Muscle of leg (tissue), 11 donors: ENCODE results near the gene SLCO2B1. TPM values are rescaled to one million over a fixed set of nuclear protein-coding genes. Genes with fewer than 3 reads are reported as not detected.

Source experiments
- DNase-seq: peaks from one replicate; pipeline ENCODE4 v3.0.0; 2013
- H3K27ac ChIP-seq: one replicate; pipeline ENCODE4 v1.5.1; 2013; ENCODE audit warnings: mild to moderate bottlenecking, low read length, control low read depth
- H3K27me3 ChIP-seq: one replicate; pipeline ENCODE4 v1.6.1; 2013; ENCODE audit warnings: low read length; ENCODE audit not compliant: control insufficient read depth, insufficient read depth
- H3K36me3 ChIP-seq: one replicate; pipeline ENCODE4 v1.6.1; 2013; ENCODE audit warnings: low read length; ENCODE audit not compliant: control insufficient read depth, insufficient read depth
- H3K4me1 ChIP-seq: one replicate; pipeline ENCODE4 v1.6.1; 2013; ENCODE audit warnings: low read length; ENCODE audit not compliant: control insufficient read depth, insufficient read depth
- H3K4me3 ChIP-seq: one replicate; pipeline ENCODE4 v1.5.1; 2013; ENCODE audit warnings: low read length, control low read depth
- H3K9me3 ChIP-seq: replicated peaks from 2 replicates; pipeline ENCODE4 v1.6.1; 2013; ENCODE audit warnings: low read depth, low read length; ENCODE audit not compliant: control insufficient read depth
- WGBS: methylation state at CpG from one replicate; pipeline ENCODE4 v1.1.5; 2013; ENCODE audit warnings: missing lambda C conversion rate; ENCODE audit not compliant: insufficient coverage; 5-methylcytosine and 5-hydroxymethylcytosine counted together
- polyA plus RNA-seq, 8 donors: library from polyadenylated mRNA; unstranded; fragments of 120-200 nt; gene quantifications; one replicate each; pipeline versions ENCODE4 v1.2.1 to v1.2.3, GENCODE V29; 2013; ENCODE audit warnings: inconsistent platforms in 1 of 8, low replicate concordance in 1 of 8; ENCODE audit not compliant: insufficient read length in 8 of 8, insufficient read depth in 1 of 8
- total RNA-seq: library from RNA; stranded (reverse); fragments of 120-200 nt; gene quantifications from one replicate; pipeline ENCODE4 v1.2.4, GENCODE V29; 2013

Gene SLCO2B1
- total and polyA plus RNA-seq, 9 donors, result 8.2 to 19.3 (median 12.7) TPM

GRCh38 chr11:75236062-75236461 lies 85.2 kb downstream of the SLCO2B1 start:
- H3K4me1 ChIP-seq, result peaks cover 4% of the 10 kb centered on the region
- WGBS, result 29% methylated on average over 2 of the region's 8 CpGs
- H3K27me3 ChIP-seq, result peaks cover 32% of the 10 kb centered on the region
- no peaks in the 10 kb centered on the region for H3K9me3 ChIP-seq
- DNase-seq, result no peak
- no peak overlapping the region for H3K27ac ChIP-seq
- H3K36me3 ChIP-seq, result no peaks in the 10 kb centered on the region
- H3K4me3 ChIP-seq, result no peak overlapping the region

GRCh38 chr11:75237050-75237449 lies 86.1 kb downstream of the SLCO2B1 start:
- H3K27me3 ChIP-seq, result peaks cover 35% of the 10 kb centered on the region
- H3K4me1 ChIP-seq, result peaks cover 5% of the 10 kb centered on the region
- H3K27ac ChIP-seq, result no peak overlapping the region
- no peaks in the 10 kb centered on the region for H3K36me3 ChIP-seq
- no peak overlapping the region for H3K4me3 ChIP-seq
- H3K9me3 ChIP-seq, result no peaks in the 10 kb centered on the region
- DNase-seq, result no peak
- 76% methylated on average over 8 of the region's 8 CpGs for WGBS

- peaks cover 9% of the 10 kb centered on the region for H3K4me1 ChIP-seq
- no peak overlapping the region for H3K27ac ChIP-seq
- no peaks in the 10 kb centered on the region for H3K9me3 ChIP-seq
- no peak for DNase-seq
- H3K4me3 ChIP-seq, result no peak overlapping the region
- no peaks in the 10 kb centered on the region for H3K36me3 ChIP-seq
- whole genome bisulfite sequencing, result 59% methylated on average over 5 of the region's 9 CpGs
- peaks cover 53% of the 10 kb centered on the region for H3K27me3 ChIP-seq
These were observed 87.9 kb downstream of the SLCO2B1 start for GRCh38 chr11:75238595-75239440.

GRCh38 chr11:75239531-75240290 lies 88.8 kb downstream of the SLCO2B1 start:
- 28% methylated on average over 6 of the region's 10 CpGs for WGBS
- peaks cover 9% of the 10 kb centered on the region for H3K4me1 ChIP-seq
- H3K4me3 ChIP-seq, result no peak overlapping the region
- peaks cover 61% of the 10 kb centered on the region for H3K27me3 ChIP-seq
- H3K9me3 ChIP-seq, result no peaks in the 10 kb centered on the region
- no peak for DNase-seq
- H3K36me3 ChIP-seq, result no peaks in the 10 kb centered on the region
- H3K27ac ChIP-seq, result no peak overlapping the region

- Histone ChIP-seq H3K36me3 (no peaks in the 10 kb centered on the region), H3K4me1 (peaks cover 9% of the 10 kb centered on the region), H3K27me3 (peaks cover 60% of the 10 kb centered on the region), H3K4me3 (no peak within 1 kb of the TSS), H3K27ac (no peak within 1 kb of the TSS), H3K9me3 (no peaks in the 10 kb centered on the region)
- WGBS, result 0% methylated on average over 38 of the region's 58 CpGs
- no peak for DNase-seq
These were observed 89.6 kb downstream of the SLCO2B1 start, which contains the start of gene TPBGL for GRCh38 chr11:75240311-75241035. TSS of gene TPBGL (plus strand) at chr11:75240774. CDS start at chr11:75241050, 276 bp downstream.

GRCh38 chr11:75241036-75241905 lies 90.4 kb downstream of the SLCO2B1 start:
- Histone ChIP-seq H3K27ac (no peak overlapping the region), H3K36me3 (no peaks in the 10 kb centered on the region), H3K4me3 (peak overlapping the region; percentile 35), H3K27me3 (peaks cover 62% of the 10 kb centered on the region), H3K4me1 (peaks cover 9% of the 10 kb centered on the region), H3K9me3 (no peaks in the 10 kb centered on the region)
- under 1% methylated on average over 140 of the region's 140 CpGs for WGBS
- peak; percentile 93 for DNase-seq

- Histone ChIP-seq H3K4me1 (peaks cover 9% of the 10 kb centered on the region), H3K9me3 (no peaks in the 10 kb centered on the region), H3K27me3 (peaks cover 62% of the 10 kb centered on the region), H3K4me3 (peak overlapping the region; percentile 35), H3K27ac (no peak overlapping the region), H3K36me3 (no peaks in the 10 kb centered on the region)
- no peak for DNase-seq
- 3% methylated on average over 72 of the region's 72 CpGs for WGBS
These were observed 91.2 kb downstream of the SLCO2B1 start for GRCh38 chr11:75241906-75242644.

- WGBS, result 85% methylated on average over 10 of the region's 16 CpGs
These were observed 92.1 kb downstream of the SLCO2B1 start for GRCh38 chr11:75242722-75243600.

More at GRCh38 chr11:75242722-75243600, 92.1 kb downstream of the SLCO2B1 start:
- Histone ChIP-seq H3K27ac (no peak overlapping the region), H3K27me3 (peaks cover 62% of the 10 kb centered on the region), H3K9me3 (no peaks in the 10 kb centered on the region), H3K4me1 (peaks cover 9% of the 10 kb centered on the region), H3K36me3 (no peaks in the 10 kb centered on the region), H3K4me3 (no peak overlapping the region)
- DNase-seq, result no peak
